Spleen (tissue), 7 donors: ENCODE measurements around the gene DCTN2.

ENCODE experiments used
- CTCF ChIP-seq, 11 experiments: fragments of 200-600 bp in 7 of 11; fragments of 450-650 bp in 4 of 11; sonication (generic) in 4 of 11; IDR thresholded peaks in 8 of 11; conservative IDR thresholded peaks in 3 of 11; 1 replicate in 7 of 11; 2 replicates in 4 of 11; pipeline versions ENCODE4 v1.4.0 to v1.8.0; 2016 to 2021; ENCODE audit warnings: antibody characterized with exemption in 11 of 11, inconsistent platforms in 4 of 11, mild to moderate bottlenecking in 1 of 11
- POLR2A ChIP-seq, 3 donors: fragments of 450-650 bp; IDR thresholded peaks; one replicate each; pipeline ENCODE4 v1.5.1; 2017; ENCODE audit warnings: antibody characterized with exemption in 3 of 3, mild to moderate bottlenecking in 1 of 3
- donor health status: DM: no; HTN: no; CAD: no; lungs with moderate emphysema.
- donor health status: DM: no; HTN: no; CAD: no.
- donor health status: DM: no; HTN: no; CAD: no.

DNA sequence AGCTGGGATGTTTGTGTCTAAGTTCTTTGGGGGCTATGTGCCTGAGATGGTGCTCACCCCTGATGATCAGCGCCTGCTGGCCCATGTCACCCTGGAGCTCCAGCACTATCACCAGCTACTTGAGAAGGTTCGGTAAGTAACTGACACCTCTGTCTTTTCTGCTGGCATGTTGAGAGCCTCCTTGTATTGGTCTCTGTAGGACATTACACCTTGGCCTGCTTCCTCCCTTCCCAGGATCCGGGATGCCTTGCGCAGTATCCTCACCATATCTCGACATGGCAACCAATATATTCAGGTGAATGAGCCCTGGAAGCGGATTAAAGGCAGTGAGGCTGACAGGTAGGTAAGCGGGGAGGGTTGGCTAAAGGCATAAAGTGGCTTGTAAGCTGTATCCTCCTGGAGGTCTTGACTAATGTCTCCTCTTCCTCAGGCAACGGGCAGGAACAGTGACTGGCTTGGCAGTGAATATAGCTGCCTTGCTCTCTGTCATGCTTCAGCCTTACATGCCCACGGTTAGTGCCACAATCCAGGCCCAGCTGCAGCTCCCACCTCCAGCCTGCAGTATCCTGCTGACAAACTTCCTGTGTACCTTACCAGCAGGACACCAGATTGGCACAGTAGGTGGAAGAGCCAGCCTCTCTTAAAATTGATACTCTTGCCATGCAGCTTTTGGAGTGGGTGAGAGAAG is 32.1 kb downstream of the DCTN2 start:
- no peak for TF ChIP-seq CTCF (IDR thresholded peaks at IDR 0.05 in 8 of 11, conservative IDR thresholded peaks at IDR 0.05 in 3 of 11)
- no peak for TF ChIP-seq POLR2A (IDR thresholded peaks at IDR 0.05)
